ENCODE results near the gene RIN2. TPM values are rescaled to one million over a fixed set of nuclear protein-coding genes. Genes with fewer than 3 reads are reported as not detected.
"Not testable (repeated sequence)": the region's sequence is repeated elsewhere in the genome, so short reads cannot be mapped to it uniquely, and the experiment has no call there.

The RIN2 gene
- polyA plus RNA-seq, 4 donors, result 36.6 to 38.5 (median 37.5) TPM

GRCh38 chr20:19785173-19785982 is 27.3 kb downstream of the RIN2 start:
- no peak for DNase-seq (ENCODE audit: low read depth in 4 of 4, low spot score in 3 of 4)

- no peak for DNase-seq (ENCODE audit: low read depth in 4 of 4, low spot score in 3 of 4)
Measured at GRCh38 chr20:19785983-19786285, 27.9 kb downstream of the RIN2 start.

DNA sequence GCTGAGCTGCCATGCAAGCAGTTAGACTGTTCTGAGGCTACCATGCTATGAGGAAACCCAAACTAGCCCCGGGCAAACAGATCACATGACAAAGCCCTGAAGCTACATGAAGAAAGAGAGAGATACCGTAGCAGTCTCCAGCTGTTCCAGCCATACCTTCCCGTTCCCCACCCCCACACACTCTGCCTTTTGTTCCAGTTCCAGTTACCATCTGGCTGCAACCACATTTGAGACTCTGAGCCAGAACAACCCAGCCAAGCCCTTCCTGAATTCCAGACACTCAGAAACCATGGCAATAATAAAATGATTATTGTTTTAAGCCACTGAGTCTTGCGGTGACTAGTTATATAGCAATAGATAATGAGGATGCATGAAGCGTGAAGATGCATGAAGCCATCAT is 28.3 kb downstream of the RIN2 start:
- DNase-seq (ENCODE audit: low read depth in 4 of 4, low spot score in 3 of 4), result no peak

GRCh38 chr20:19787366-19787765 is 29.3 kb downstream of the RIN2 start:
- no peak for DNase-seq (ENCODE audit: low read depth in 4 of 4, low spot score in 3 of 4)

- no peak for DNase-seq (ENCODE audit: low read depth in 4 of 4, low spot score in 3 of 4)
Measured at GRCh38 chr20:19789009-19789408, 31.0 kb downstream of the RIN2 start.

GRCh38 chr20:19789446-19789845 is 31.4 kb downstream of the RIN2 start:
- no peak for DNase-seq (ENCODE audit: low read depth in 4 of 4, low spot score in 3 of 4)

DNA sequence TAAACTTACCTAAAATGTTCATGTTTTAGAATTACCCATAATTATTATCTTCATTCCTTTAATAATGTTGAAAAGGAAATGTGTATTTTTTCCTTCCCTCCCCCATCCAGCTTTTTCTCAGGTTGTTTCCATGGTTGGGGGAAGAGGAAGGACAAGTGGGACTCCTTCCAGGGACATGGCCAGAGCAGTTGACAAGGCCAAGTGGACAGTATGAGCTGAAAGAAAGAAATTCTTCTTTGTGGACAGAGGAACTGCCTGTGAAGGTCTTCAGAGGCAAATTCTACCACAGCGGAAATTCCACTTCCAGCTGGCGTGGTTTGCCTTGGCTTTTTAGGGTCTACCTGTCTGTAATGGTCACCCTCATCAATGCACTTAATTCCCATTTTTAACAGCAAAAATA is 33.8 kb downstream of the RIN2 start:
- DNase-seq (ENCODE audit: low read depth in 4 of 4, low spot score in 3 of 4), result no peak

GRCh38 chr20:19793716-19794115 is 35.7 kb downstream of the RIN2 start:
- DNase-seq (ENCODE audit: low read depth in 4 of 4, low spot score in 3 of 4), result no peak

- no peak for DNase-seq (ENCODE audit: low read depth in 4 of 4, low spot score in 3 of 4)
Measured at GRCh38 chr20:19794941-19795340, 36.9 kb downstream of the RIN2 start.

- DNase-seq (ENCODE audit: low read depth in 4 of 4, low spot score in 3 of 4), result no peak
Measured at GRCh38 chr20:19799325-19799724, 41.3 kb downstream of the RIN2 start.

GRCh38 chr20:19802099-19802491 is 44.0 kb downstream of the RIN2 start:
- no peak for DNase-seq (ENCODE audit: low read depth in 4 of 4, low spot score in 3 of 4)

DNA sequence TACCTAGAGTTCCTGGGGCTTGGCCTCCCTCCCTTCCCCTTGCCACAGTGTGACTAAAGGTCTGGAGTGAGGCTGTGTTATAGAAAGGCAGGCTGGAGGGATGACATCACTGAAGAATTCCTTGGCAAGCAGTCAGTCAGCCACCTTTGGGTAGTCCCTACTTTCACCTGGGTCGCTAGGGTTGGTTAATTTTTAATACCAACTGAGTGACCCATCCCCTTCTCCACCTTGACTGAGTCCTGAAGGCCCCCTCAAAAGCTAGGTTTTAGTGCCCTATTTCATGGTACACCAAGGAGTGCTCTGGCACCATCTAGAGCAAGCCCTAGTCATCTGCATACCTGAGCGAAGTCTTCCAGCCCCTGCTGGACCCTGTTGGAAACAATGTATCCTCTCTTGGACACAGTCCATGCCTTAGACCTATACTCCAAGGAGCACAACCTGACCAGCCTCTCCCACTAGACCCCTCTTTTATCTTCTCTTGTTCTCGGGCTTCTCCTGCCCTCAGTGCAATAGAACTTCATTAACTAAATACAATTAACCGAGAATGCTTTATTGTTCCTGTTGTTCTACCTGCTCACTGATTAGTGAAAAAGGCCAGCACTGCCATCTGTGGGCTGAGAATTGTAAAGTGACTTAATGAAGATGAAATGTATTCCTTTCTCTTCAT is 44.6 kb downstream of the RIN2 start:
- DNase-seq (ENCODE audit: low read depth in 4 of 4, low spot score in 3 of 4), result no peak

- DNase-seq (ENCODE audit: low read depth in 4 of 4, low spot score in 3 of 4), result not testable (repeated sequence)
Measured at GRCh38 chr20:19806276-19806675, 48.2 kb downstream of the RIN2 start.

DNA sequence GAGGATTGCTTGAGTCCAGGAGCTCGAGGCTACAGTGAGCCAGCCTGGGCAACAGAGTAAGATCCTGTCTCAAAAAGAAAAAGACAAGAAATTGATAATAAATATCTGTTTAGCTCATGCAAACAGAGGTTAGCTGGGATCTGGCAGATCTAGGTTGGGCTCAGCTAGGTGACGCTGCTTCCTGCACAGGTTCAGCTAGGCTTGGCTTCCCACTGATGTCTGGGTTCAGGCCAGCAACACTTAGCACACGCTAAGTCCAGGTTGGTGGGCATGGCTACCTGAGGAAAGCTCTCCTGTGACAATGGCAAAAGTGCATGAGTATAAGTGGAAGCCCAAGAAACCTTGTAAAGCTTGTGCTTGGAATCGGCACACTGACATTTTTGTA is 48.7 kb downstream of the RIN2 start:
- no peak for DNase-seq (ENCODE audit: low read depth in 4 of 4, low spot score in 3 of 4)

GRCh38 chr20:19807191-19807945 is 49.3 kb downstream of the RIN2 start:
- no peak for DNase-seq (ENCODE audit: low read depth in 4 of 4, low spot score in 3 of 4)
